ENCODE measurements around the gene MESP2. TPM values are rescaled to one million over a fixed set of nuclear protein-coding genes. Genes with fewer than 3 reads are reported as not detected.

MESP2 gene
- total RNA-seq, 1 donor from 2014 or later, result 0.29 TPM

GRCh38 chr15:89802231-89802928 lies 26.2 kb downstream of the MESP2 start:
- TF ChIP-seq, protein P1, sequence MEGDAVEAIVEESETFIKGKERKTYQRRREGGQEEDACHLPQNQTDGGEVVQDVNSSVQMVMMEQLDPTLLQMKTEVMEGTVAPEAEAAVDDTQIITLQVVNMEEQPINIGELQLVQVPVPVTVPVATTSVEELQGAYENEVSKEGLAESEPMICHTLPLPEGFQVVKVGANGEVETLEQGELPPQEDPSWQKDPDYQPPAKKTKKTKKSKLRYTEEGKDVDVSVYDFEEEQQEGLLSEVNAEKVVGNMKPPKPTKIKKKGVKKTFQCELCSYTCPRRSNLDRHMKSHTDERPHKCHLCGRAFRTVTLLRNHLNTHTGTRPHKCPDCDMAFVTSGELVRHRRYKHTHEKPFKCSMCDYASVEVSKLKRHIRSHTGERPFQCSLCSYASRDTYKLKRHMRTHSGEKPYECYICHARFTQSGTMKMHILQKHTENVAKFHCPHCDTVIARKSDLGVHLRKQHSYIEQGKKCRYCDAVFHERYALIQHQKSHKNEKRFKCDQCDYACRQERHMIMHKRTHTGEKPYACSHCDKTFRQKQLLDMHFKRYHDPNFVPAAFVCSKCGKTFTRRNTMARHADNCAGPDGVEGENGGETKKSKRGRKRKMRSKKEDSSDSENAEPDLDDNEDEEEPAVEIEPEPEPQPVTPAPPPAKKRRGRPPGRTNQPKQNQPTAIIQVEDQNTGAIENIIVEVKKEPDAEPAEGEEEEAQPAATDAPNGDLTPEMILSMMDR (IDR thresholded peaks at IDR 0.05; ENCODE audit: insufficient read depth, low read length, poor library complexity, severe bottlenecking), result no peak
- Histone ChIP-seq H3K27me3 (ENCODE audit: control insufficient read depth, insufficient read depth, low read length) (no peaks in the 10 kb centered on the region), H3K36me3 (ENCODE audit: control insufficient read depth, insufficient read depth, low read length) (peaks cover 1% of the 10 kb centered on the region), H3K4me3 (ENCODE audit: low read depth, low read length) (no peak overlapping the region)
- DNase-seq (ENCODE audit: low read depth), result no peak

DNA sequence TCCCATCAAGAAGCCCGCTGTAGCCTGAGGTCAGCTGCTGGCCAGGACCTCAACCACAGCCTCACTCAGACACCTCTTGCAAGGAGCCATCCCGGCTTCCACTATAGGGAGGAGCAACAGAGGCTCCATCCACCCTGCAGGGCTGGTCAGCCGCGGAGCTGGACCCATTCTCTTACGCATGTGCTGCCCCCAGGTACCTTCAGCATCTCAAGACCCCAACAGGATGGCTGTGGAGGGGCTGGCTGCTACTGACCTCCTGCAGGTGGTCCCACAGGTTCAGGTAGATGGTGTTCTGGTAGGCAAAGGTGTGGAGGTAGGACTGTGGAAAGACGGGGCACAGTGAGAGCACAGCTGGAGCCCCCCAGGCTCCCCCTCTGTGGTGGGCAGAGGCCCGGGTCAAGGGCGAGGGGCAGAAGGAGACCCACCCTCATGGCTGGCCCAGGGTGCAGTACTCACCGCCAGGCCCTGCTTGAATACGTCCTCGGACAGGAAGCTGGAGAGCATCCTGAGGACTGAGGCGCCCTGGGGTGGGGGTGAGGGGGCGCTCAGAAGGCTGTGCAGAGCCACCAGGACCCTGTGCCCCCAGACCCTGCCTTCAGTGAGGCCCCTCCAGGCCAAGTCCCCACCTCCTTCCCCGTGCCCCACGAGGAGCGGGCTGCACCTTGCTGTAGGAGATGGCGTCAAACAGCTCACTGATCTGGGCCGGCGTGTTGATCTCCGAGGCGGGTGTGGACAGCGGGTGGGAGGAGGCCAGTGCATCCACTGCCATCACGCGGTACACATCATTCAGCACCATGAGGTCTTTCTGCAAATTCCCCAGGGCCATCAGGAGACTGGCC lies 27.1 kb downstream of the MESP2 start:
- Histone ChIP-seq H3K36me3 (ENCODE audit: control insufficient read depth, insufficient read depth, low read length) (peaks cover 1% of the 10 kb centered on the region), H3K4me3 (ENCODE audit: low read depth, low read length) (no peak overlapping the region), H3K27me3 (ENCODE audit: control insufficient read depth, insufficient read depth, low read length) (no peaks in the 10 kb centered on the region)
- TF ChIP-seq, protein P1 (IDR thresholded peaks at IDR 0.05; ENCODE audit: insufficient read depth, low read length, poor library complexity, severe bottlenecking), result no peak
- DNase-seq (ENCODE audit: low read depth), result no peak

GRCh38 chr15:89803941-89804800 lies 28.0 kb downstream of the MESP2 start:
- peaks cover 1% of the 10 kb centered on the region for H3K36me3 ChIP-seq (ENCODE audit: control insufficient read depth, insufficient read depth, low read length)
- H3K27me3 ChIP-seq (ENCODE audit: control insufficient read depth, insufficient read depth, low read length), result no peaks in the 10 kb centered on the region
- TF ChIP-seq, protein P1 (IDR thresholded peaks at IDR 0.05; ENCODE audit: insufficient read depth, low read length, poor library complexity, severe bottlenecking), result no peak
- DNase-seq (ENCODE audit: low read depth), result no peak
- no peak overlapping the region for H3K4me3 ChIP-seq (ENCODE audit: low read depth, low read length)

- H3K4me3 ChIP-seq (ENCODE audit: low read depth, low read length), result no peak overlapping the region
- no peaks in the 10 kb centered on the region for H3K36me3 ChIP-seq (ENCODE audit: control insufficient read depth, insufficient read depth, low read length)
- TF ChIP-seq, protein P1 (IDR thresholded peaks at IDR 0.05; ENCODE audit: insufficient read depth, low read length, poor library complexity, severe bottlenecking), result no peak
- no peak for DNase-seq (ENCODE audit: low read depth)
- H3K27me3 ChIP-seq (ENCODE audit: control insufficient read depth, insufficient read depth, low read length), result no peaks in the 10 kb centered on the region
Observed at GRCh38 chr15:89805241-89806209, 29.4 kb downstream of the MESP2 start.

DNA sequence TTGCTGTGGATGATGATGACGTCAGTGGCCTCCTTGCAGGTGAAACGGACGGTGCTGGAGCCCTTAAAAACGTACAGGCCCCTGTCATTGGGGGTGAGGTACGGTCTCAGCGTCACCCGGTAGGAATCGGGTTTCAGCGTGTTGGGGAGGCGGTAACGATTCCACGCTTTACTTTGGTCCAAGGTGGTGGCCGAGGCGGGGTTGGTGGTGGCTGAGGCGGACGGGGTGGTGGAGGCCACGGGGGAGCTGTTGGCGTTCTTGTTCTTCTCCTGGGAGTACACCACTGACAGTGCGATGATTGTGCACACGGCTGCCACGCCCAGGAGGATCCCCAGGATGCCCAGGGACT lies 30.1 kb downstream of the MESP2 start:
- no peak for DNase-seq (ENCODE audit: low read depth)
- TF ChIP-seq, protein P1 (IDR thresholded peaks at IDR 0.05; ENCODE audit: insufficient read depth, low read length, poor library complexity, severe bottlenecking), result no peak
- Histone ChIP-seq H3K4me3 (ENCODE audit: low read depth, low read length) (no peak overlapping the region), H3K36me3 (ENCODE audit: control insufficient read depth, insufficient read depth, low read length) (no peaks in the 10 kb centered on the region), H3K27me3 (ENCODE audit: control insufficient read depth, insufficient read depth, low read length) (no peaks in the 10 kb centered on the region)

Data from kidney epithelial cell (primary cell).